Body of pancreas (tissue), 4 donors: Measurements from ENCODE around the gene PRR20G. TPM values are rescaled to one million over a fixed set of nuclear protein-coding genes. Genes with fewer than 3 reads are reported as not detected.

Experiments used
- ATAC-seq: fragments of 150-250 bp; one replicate; pipeline ENCODE4 v1.9.1; 2016
- DNase-seq, 4 donors: peaks; one replicate each; pipeline ENCODE4 v3.0.0-alpha.2; 2019
- H3K27ac ChIP-seq, 4 donors: fragments of 200-600 bp; sonication (generic); 1 replicate in 3 of 4; 2 replicates in 1 of 4; pipeline versions ENCODE4 v1.5.1 to v1.6.1; 2016 to 2019; ENCODE audit warnings: mild to moderate bottlenecking in 1 of 4, mixed read lengths in 1 of 4, moderate library complexity in 1 of 4
- H3K27me3 ChIP-seq, 2 donors: fragments of 200-600 bp; sonication (generic); one replicate each; pipeline ENCODE4 v1.6.0; 2016; ENCODE audit warnings: mild to moderate bottlenecking in 1 of 2
- H3K36me3 ChIP-seq, 2 donors: fragments of 200-600 bp; sonication (generic); replicated peaks in 1 of 2; 2 replicates each; pipeline ENCODE4 v1.5.1; 2016; ENCODE audit warnings: low read depth in 2 of 2; ENCODE audit not compliant: insufficient read depth in 1 of 2
- H3K4me1 ChIP-seq: fragments of 200-600 bp; sonication (generic); one replicate; pipeline ENCODE4 v1.6.0; 2016
- H3K4me3 ChIP-seq, 2 donors: fragments of 200-600 bp; sonication (generic); 1 replicate in 1 of 2; 2 replicates in 1 of 2; pipeline ENCODE4 v1.5.1; 2016 to 2019
- H3K9me3 ChIP-seq, 3 donors: fragments of 200-600 bp; sonication (generic); 1 replicate in 2 of 3; 2 replicates in 1 of 3; pipeline ENCODE4 v1.5.1; 2016
- CTCF ChIP-seq, 7 experiments: fragments of 450-650 bp in 4 of 7; fragments of 200-600 bp in 3 of 7; sonication (generic) in 3 of 7; IDR thresholded peaks; one replicate each; pipeline ENCODE4 v1.5.1; 2016 to 2019; ENCODE audit warnings: antibody characterized with exemption in 7 of 7
- POLR2A ChIP-seq, 3 donors: fragments of 450-650 bp; IDR thresholded peaks; one replicate each; pipeline ENCODE4 v1.6.1; 2016; ENCODE audit warnings: antibody characterized with exemption in 3 of 3, mild to moderate bottlenecking in 2 of 3
- WGBS, 2 donors: methylation state at CpG; one replicate each; pipeline ENCODE4 v1.1.5; 2017; 5-methylcytosine and 5-hydroxymethylcytosine counted together
- intact Hi-C: fragments of 100-400 bp; cut with DNase I; formaldehyde crosslinking; loops from one replicate; pipeline ENCODE4 v1.15.1; 2023
- total RNA-seq, 2 donors: library from RNA; depleted of rRNA; stranded (reverse); fragments of >200 nt; gene quantifications; one replicate each; pipeline ENCODE4 v1.1.0, GENCODE V29; 2016

PRR20G gene
- total RNA-seq, 2 donors from 2014 or later: not detected

GRCh38 chr3:127323581-127323980, 35.7 kb upstream of the PRR20G start:
- no peak for ATAC-seq
- no peaks in the 10 kb centered on the region for H3K4me1 ChIP-seq
- 73 to 78% methylated on average over 4 to 5 of the region's 5 CpGs for WGBS, 2 donors
- H3K27ac ChIP-seq: no peak overlapping the region
- no peaks in the 10 kb centered on the region for H3K27me3 ChIP-seq
- no peaks in the 10 kb centered on the region for H3K9me3 ChIP-seq
- TF ChIP-seq CTCF (IDR thresholded peaks at IDR 0.05) (no peak), POLR2A (IDR thresholded peaks at IDR 0.05) (no peak)
- no peak for DNase-seq
- intact Hi-C loops: no loop called here
- no peaks in the 10 kb centered on the region for H3K36me3 ChIP-seq
- no peak overlapping the region for H3K4me3 ChIP-seq

GRCh38 chr3:127321371-127321770, 33.5 kb upstream of the PRR20G start:
- DNase-seq (no peak), ATAC-seq (no peak)
- no peak for TF ChIP-seq CTCF (IDR thresholded peaks at IDR 0.05)
- TF ChIP-seq POLR2A (IDR thresholded peaks at IDR 0.05): no peak
- no peaks in the 10 kb centered on the region for H3K36me3 ChIP-seq
- no peak overlapping the region for H3K4me3 ChIP-seq
- no peaks in the 10 kb centered on the region for H3K9me3 ChIP-seq
- H3K27me3 ChIP-seq: no peaks in the 10 kb centered on the region
- 70 to 80% methylated on average over 4 of the region's 4 CpGs for WGBS, 2 donors
- H3K4me1 ChIP-seq: no peaks in the 10 kb centered on the region
- intact Hi-C loops: no loop called here
- no peak overlapping the region for H3K27ac ChIP-seq

GRCh38 chr3:127320529-127321121, 32.8 kb upstream of the PRR20G start:
- no peak overlapping the region for H3K27ac ChIP-seq
- DNase-seq: no peak
- no peak for ATAC-seq
- WGBS, 2 donors: 74 to 76% methylated on average over 4 of the region's 4 CpGs
- H3K9me3 ChIP-seq: no peaks in the 10 kb centered on the region
- H3K4me1 ChIP-seq: no peaks in the 10 kb centered on the region
- H3K4me3 ChIP-seq: no peak overlapping the region
- TF ChIP-seq POLR2A (IDR thresholded peaks at IDR 0.05) (no peak), CTCF (IDR thresholded peaks at IDR 0.05) (no peak)
- no peaks in the 10 kb centered on the region for H3K27me3 ChIP-seq
- intact Hi-C loops: no loop called here
- no peaks in the 10 kb centered on the region for H3K36me3 ChIP-seq

GRCh38 chr3:127316685-127317084, 28.8 kb upstream of the PRR20G start:
- ATAC-seq: no peak

More at GRCh38 chr3:127316685-127317084, 28.8 kb upstream of the PRR20G start:
- Histone ChIP-seq H3K4me1 (no peaks in the 10 kb centered on the region), H3K36me3 (no peaks in the 10 kb centered on the region), H3K27ac (no peak overlapping the region), H3K27me3 (no peaks in the 10 kb centered on the region), H3K9me3 (no peaks in the 10 kb centered on the region), H3K4me3 (no peak overlapping the region)
- intact Hi-C loops: no loop called here
- DNase-seq: no peak
- 55 to 65% methylated on average over 7 of the region's 7 CpGs for WGBS, 2 donors
- TF ChIP-seq POLR2A (IDR thresholded peaks at IDR 0.05) (no peak), CTCF (IDR thresholded peaks at IDR 0.05) (no peak)
